Lung (tissue), 12 donors: Measurements from ENCODE around the gene ACTRT2. TPM values are rescaled to one million over a fixed set of nuclear protein-coding genes. Genes with fewer than 3 reads are reported as not detected.

Experiments used
- ATAC-seq: fragments of 200-7000 bp; cut with Tn5 transposase; one replicate; pipeline ENCODE4 v1.9.1; 2020; ENCODE audit warnings: moderate number of reproducible peaks; ENCODE audit not compliant: insufficient read depth, low FRiP score
- DNase-seq, 3 donors: peaks; one replicate each; pipeline ENCODE4 v3.0.0-alpha.2; 2013 to 2017
- H3K27ac ChIP-seq, 2 donors: one replicate each; pipeline ENCODE4 v1.5.1; 2013; ENCODE audit warnings: mild to moderate bottlenecking in 2 of 2, moderate library complexity in 2 of 2, control low read depth in 1 of 2, inconsistent platforms in 1 of 2, low read depth in 1 of 2, low read length in 1 of 2
- H3K27me3 ChIP-seq, 3 donors: one replicate each; pipeline ENCODE4 v1.5.1; 2013; ENCODE audit warnings: low read length in 2 of 3; ENCODE audit not compliant: control insufficient read depth in 3 of 3, insufficient read depth in 3 of 3
- H3K36me3 ChIP-seq, 4 donors: one replicate each; pipeline ENCODE4 v1.5.1; 2013; ENCODE audit warnings: low read length in 4 of 4, mild to moderate bottlenecking in 1 of 4, moderate library complexity in 1 of 4; ENCODE audit not compliant: control insufficient read depth in 4 of 4, insufficient read depth in 4 of 4
- H3K4me1 ChIP-seq, 5 donors: one replicate each; pipeline ENCODE4 v1.5.1; 2013; ENCODE audit warnings: low read length in 5 of 5, mild to moderate bottlenecking in 2 of 5, moderate library complexity in 1 of 5; ENCODE audit not compliant: control insufficient read depth in 5 of 5, insufficient read depth in 5 of 5
- H3K4me3 ChIP-seq: one replicate; pipeline ENCODE4 v1.5.1; 2013; ENCODE audit warnings: mild to moderate bottlenecking, control low read depth, moderate library complexity
- H3K9ac ChIP-seq, 2 donors: one replicate each; pipeline ENCODE4 v1.5.1; 2013; ENCODE audit warnings: low read length in 2 of 2, control low read depth in 1 of 2; ENCODE audit not compliant: insufficient read depth in 1 of 2
- H3K9me3 ChIP-seq, 4 donors: one replicate each; pipeline ENCODE4 v1.5.1; 2013; ENCODE audit warnings: low read length in 3 of 4, mild to moderate bottlenecking in 1 of 4, moderate library complexity in 1 of 4; ENCODE audit not compliant: control insufficient read depth in 4 of 4, insufficient read depth in 3 of 4
- CTCF ChIP-seq: IDR thresholded peaks from 2 replicates; pipeline ENCODE4 v1.5.1; 2012; ENCODE audit warnings: mild to moderate bottlenecking; ENCODE audit errors: control extremely low read depth, extremely low read depth
- WGBS, 2 donors: extraction: QIAGEN DNeasy Blood & Tissue Kit; methylation state at CpG; one replicate each; pipeline ENCODE4 v1.1.7; 2013; 5-methylcytosine and 5-hydroxymethylcytosine counted together
- polyA plus RNA-seq, 2 donors: library from polyadenylated mRNA; stranded (reverse); fragments of 200-250 nt; gene quantifications; one replicate each; pipeline ENCODE4 v1.2.1, GENCODE V29; 2013
- total RNA-seq, 2 donors: library from RNA; depleted of rRNA in 1 of 2; stranded (reverse); fragments of >200 nt in 1 of 2; gene quantifications; one replicate each; pipeline ENCODE4 v1.2.1, GENCODE V29; 2014 to 2021
- donor health status: control.
- donor health status: control.
- donor health status: Bipolar disorder and iron deficiency.
- donor health status: healthy.
- donor health status: DM: yes; HTN: yes; CAD: no.

ACTRT2 gene
- total and polyA plus RNA-seq, 4 donors = not detected

- no peaks in the 10 kb centered on the region for H3K27me3 ChIP-seq
- no peak overlapping the region for H3K27ac ChIP-seq
- H3K36me3 ChIP-seq = no peaks in the 10 kb centered on the region
- H3K9me3 ChIP-seq = no peaks in the 10 kb centered on the region
- no peak for TF ChIP-seq CTCF
- WGBS, 2 donors = 63 to 81% methylated on average over 19 of the region's 19 CpGs
- no peak for ATAC-seq
- no peak overlapping the region for H3K9ac ChIP-seq
- peaks cover 0 to 24% (median 2%) of the 10 kb centered on the region in 5 donors for H3K4me1 ChIP-seq
- peak in 2 of 3 donors; percentile 31 to 56 for DNase-seq
- H3K4me3 ChIP-seq = no peak overlapping the region
Observed at GRCh38 chr1:2975466-2976179, 45.6 kb upstream of the ACTRT2 start.

GRCh38 chr1:2976180-2976562, 45.1 kb upstream of the ACTRT2 start:
- Histone ChIP-seq H3K9ac (no peak overlapping the region), H3K36me3 (no peaks in the 10 kb centered on the region), H3K9me3 (no peaks in the 10 kb centered on the region), H3K4me1 (peaks cover 0 to 24% (median 2%) of the 10 kb centered on the region in 5 donors), H3K4me3 (no peak overlapping the region), H3K27ac (no peak overlapping the region), H3K27me3 (no peaks in the 10 kb centered on the region)
- no peak for TF ChIP-seq CTCF
- ATAC-seq (no peak), DNase-seq (no peak)
- 81 to 89% methylated on average over 6 of the region's 6 CpGs for WGBS, 2 donors

GRCh38 chr1:2977886-2978611, 43.2 kb upstream of the ACTRT2 start:
- DNase-seq (no peak), ATAC-seq (no peak)
- Histone ChIP-seq H3K9me3 (no peaks in the 10 kb centered on the region), H3K9ac (no peak overlapping the region), H3K4me3 (no peak overlapping the region), H3K36me3 (no peaks in the 10 kb centered on the region), H3K4me1 (peaks cover 0 to 24% (median 2%) of the 10 kb centered on the region in 5 donors), H3K27ac (no peak overlapping the region), H3K27me3 (no peaks in the 10 kb centered on the region)
- no peak for TF ChIP-seq CTCF
- WGBS, 2 donors = 68 to 75% methylated on average over 7 of the region's 7 CpGs
